ENCODE results near the gene CEP20.
"Not testable (repeated sequence)": the region's sequence is repeated elsewhere in the genome, so short reads cannot be mapped to it uniquely, and the experiment has no call there.

Gene CEP20

DNA sequence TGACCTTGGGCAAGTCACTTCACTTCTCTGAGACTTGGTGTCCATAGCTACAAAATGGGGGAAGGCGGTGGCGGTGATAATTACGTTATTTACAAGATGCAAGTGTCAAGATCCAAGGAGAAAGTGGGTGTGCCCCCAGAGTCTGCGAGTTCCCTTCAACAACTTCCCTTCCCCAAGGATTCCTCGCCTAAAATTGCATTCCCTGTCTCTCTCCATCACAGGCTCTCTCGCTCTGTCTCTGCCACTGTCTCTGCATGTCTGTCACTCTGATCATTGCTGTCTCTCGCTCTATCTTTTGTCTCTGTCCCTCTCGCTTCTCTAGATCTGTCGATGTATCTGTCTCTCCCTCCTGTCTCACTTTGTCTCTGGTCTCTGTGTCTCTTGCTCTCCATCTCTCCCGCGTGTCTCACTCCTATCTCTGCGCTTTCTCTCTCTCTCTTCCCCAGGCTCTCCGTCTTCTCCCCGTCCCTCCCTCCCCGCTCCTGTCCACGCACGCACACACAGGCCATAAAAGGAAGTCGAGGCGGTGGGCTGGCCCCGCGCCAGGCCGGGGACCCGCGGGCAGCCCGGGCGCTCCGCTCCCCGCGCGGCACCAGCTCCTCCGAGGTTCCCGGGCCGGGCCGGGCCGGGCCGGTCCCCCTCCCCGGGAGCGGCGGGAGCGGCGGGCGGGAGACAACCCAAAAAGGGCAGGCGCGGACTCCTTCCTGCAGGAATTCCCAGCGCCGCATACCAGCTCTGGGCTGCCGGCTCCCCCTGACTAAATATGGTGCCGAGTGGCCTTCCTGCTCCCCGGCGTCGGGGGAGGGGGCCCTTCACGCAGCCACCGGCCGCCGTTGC is 30.5 kb downstream of the CEP20 start:
- no peak for DNase-seq (ENCODE audit: low spot score)

DNA sequence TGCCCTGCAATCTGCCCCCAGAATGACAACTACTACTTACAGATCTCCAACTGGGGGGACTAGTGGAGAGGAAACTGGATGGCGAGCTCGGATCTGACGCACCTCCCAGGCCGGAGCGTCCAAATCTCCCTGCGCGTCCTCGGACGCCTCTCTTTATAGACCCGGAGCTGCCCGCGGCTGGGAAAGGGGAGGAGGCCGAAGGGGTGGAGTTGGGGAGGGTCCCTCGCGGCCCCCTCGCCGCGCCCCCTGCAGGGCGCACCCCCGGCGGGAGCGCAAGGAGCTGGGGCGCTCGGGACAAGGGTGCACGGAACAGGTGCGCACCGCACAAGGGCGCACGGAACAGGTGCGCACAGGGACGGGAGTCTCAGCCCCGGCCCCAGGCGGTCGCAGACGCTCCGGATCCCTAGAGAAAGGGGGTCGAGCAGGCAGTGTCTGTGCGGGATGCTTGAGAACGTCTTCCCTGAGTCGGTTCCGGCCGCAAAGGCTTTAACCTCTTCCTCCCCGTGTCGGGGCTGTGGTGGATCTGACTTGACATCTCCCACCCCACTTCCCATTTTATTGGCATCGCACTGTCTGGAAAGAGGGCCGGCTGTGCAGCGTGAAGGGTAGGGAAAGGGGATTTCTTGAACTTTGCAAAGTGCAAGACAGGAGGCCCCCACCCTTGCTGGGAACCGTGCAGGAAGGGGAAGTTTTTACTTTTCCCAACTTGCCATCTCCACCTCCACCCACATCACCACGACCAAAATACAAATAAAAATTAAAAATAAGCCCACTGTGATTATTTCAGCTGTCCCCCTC is 31.3 kb downstream of the CEP20 start, which contains the start of gene MYH11:
Gene MYH11, minus strand, starts transcription at position 128 of the 798 bp plus-strand sequence. CDS start 18,776 bp downstream, outside the sequence.
- no peak for DNase-seq (ENCODE audit: low spot score)

DNA sequence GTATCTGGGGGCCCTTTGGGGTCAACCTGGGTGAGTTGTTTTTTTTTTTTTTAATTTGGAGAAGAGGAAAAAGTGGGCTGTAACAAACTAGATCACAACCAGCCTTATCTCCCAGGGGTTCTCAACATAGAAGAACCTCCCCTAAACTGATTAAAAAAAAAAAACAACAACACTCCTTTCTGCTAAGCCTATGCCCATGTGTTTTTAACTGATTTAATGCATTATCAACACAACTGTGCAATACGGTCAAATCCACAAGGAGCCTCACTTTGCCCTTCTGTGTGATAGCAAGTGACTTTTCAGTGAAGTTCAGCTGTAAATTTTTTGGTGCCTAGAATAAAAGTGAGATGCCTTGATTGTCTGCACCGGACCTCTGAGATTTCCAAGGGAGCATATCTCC is 32.2 kb downstream of the CEP20 start:
- no peak for DNase-seq (ENCODE audit: low spot score)

DNA sequence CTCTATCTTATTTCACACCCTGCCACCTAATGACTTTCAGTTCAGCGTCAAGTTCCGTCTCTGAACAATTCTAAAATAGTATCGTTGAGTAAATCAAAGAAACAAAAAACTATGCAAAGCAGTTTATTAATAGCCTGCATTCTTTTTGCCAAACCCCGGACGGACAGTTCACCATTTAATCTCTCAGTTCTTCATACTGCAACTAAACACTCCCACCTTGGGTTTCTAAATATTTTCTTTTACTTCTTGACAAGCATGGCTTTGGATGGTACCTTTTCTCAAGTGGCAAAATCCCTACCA is 32.7 kb downstream of the CEP20 start:
- DNase-seq (ENCODE audit: low spot score) = no peak

DNA sequence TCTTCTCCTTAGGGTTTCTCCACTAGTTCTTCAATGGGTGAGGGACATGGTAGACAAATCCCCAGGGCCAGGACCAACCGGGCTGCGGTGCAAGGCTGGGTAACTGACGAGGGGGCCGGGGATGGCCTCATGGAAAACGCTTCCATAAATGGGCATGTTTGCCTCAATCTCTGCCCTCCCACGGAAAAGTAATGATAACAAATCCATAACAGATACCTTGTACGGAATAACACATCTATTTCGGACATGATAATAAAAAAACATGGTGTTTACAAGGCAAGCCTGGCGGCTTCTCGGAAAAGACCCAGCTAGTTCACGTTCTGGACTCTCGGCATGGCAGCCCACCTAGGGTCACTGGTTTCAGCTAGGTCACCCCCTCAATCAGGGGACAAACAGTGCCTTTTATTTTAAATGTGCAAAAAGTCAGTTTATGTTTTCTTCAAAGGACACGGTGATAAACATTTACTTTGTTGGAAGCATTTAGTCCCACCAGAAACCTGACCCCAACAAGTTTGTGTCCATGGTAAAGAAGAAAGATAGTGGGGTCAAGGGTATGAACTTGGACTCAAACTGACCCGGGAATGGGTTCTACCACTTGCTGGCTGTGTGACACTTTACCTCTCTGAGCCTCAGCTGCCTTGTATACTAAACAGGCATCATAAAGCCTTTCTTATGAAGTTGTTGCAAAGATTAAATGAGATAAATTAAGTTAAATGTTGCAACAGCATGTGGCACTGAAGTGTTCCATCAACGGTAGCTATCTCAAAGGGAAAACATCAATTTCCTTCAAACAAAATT is 33.3 kb downstream of the CEP20 start:
- no peak for DNase-seq (ENCODE audit: low spot score)

DNA sequence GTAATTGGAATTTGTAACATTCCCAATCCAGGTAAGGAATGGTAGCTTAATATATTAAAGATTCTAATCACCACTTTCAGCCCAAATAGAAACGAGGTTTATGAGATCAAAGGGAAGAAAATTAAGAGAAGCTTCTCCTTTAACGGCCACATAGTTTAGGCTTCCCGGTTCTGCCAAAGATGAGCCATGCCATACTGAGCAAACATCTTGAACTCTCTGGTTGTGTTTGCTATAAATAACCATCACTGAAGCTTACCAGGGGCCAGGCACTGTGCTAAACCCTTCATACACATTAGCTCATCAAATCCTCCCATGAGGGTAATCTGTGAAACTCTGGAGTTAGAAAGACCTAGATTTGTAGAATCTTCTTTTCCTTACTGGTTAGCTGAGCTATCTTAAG is 34.3 kb downstream of the CEP20 start:
- no peak for DNase-seq (ENCODE audit: low spot score)

DNA sequence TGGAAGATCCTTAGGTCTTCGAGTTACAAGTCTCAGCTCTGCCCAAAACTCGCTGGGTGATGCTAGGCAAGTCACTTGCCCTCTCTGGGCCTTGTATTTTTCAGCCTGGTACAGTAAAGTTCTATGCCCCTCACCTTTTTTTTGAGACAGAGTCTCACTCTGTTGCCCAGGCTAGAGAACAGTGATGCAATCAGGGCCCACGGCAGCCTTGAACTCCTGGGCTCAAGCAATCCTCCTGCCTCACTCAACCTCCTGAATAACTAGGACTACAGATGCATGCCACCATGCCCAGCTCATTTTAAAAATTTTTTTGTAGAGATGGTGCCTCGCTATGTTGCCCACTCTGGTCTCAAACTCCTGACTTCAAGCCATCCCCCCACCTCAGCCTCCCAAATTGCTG is 35.4 kb downstream of the CEP20 start:
- no peak for DNase-seq (ENCODE audit: low spot score)

DNA sequence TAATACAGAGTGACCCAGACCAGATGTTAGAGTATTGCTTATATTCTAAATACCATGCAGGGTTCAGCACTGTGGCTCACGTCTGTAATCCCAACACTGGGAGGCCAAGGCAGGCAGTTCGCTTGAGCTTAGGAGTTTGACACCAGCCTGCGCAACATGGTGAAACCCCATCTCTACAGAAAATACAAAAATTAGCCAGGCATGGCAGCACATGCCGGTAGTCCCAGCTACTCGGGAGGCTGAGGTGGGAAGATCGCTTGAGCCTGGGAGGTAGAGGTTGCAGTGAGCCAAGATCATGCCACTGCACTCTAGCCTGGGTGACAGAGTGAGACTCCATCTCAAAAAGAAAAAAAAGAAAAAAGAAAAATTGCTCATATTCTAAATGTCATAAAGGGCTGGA is 37.8 kb downstream of the CEP20 start:
- DNase-seq (ENCODE audit: low spot score) = not testable (repeated sequence)

DNA sequence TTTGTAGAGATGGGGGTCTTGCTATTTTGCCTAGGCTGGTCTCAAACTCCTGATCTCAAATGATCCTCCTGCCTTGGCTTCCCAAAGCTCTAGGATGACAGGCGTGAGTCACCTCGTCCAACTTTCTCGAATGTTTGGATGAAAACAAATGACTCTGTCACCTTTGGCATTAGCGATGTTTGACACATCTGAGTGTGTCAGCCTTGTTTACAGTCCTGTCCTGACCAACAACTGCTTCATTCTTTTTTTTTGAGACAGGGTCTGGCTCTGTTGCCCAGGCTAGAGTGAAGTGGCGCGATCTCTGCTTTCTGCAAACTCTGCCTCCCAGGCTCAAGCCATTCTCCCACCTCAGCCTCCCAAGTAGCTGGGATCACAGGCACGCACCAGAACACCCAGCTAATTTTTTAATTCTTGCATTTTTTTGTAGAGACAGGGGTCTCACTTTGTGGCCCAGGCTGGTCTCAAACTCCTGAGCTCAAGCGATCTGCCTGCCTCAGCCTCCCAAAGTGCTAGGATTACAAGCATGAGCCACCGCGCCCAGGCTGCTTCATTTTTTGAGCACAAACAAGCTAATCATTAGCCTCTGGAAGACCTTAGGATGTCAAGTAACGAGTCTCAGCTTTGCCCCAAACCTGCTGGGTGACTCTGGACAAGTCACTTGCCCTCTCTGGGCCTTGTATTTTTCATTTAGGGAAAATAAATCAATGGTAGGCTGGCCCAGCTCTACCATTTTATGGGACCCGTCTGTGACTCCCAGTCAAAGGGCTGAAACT is 39.0 kb downstream of the CEP20 start:
- DNase-seq (ENCODE audit: low spot score) = no peak

DNA sequence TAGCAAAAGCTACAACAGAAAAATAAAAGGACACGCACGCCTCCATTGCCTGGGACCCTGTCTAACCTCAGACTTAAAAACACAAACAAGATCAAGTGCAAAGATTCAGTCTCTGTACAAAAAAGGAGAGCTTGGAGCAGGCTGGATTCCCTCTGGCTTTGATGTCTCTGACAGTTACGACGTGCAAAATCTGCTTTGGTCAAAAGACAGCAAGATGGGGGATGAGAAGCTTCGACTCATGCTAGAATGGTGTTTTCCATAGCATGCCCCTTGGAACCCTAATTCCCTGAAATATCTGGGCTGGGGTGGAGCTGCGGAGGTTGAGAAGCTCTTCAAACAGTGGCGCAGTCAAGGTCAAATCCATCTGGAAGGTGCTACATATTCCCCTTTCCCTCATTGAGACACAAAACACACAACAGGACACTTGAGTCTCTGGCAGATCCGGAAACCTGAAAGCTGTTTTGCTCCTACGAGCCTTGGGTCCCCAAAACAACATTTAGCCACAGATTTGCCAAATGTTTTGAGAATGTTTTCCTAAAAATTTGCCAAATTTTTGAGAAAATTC is 40.7 kb downstream of the CEP20 start:
- DNase-seq (ENCODE audit: low spot score) = no peak

DNA sequence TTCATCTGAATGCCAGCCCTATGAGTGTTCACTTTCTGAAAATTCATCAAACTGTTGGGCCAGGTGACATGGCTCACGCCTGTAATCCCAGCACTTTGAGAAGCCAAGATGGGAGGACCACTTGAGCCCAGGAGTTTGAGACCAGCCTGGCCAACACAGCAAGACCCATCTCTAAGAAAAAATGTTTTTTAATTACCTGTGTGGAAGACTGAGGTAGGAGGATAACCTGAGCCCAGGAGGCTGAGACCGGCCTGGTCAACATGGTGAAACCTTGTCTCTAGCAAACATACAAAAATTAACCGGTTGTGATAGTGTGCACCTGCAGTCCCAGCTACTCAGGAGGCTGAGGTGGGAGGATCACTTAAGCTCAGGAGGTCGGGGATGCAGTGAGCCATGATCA is 41.9 kb downstream of the CEP20 start:
- DNase-seq (ENCODE audit: low spot score) = no peak

DNA sequence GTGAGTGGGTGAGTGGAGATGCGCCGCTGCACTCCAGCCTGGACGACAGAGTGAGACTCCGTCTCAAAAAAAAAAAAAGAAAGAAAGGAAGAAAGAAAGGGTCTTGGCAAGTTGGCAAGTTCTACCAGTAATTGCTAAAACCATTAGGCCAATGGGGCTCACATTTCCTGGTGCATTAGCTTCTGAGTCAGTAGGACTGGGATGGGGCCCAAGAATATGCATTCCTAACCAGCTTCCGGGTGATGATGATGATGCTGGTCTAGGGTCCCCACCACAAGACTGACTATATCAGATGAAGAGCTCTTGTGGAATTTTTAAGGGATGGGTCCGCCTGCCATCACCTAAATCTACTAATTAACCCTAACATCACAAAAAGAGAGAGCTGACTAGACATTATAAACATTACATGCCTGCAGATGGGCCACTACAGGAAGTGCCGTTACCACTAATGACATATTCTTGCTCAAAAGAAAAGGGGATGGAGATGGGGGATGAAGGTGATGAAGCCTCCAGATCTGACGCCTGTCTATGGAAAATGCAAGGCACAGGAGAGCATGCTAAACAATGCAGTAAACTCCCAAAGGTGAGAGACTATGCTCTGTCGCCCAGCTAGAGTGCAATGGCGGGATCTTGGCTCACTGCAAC is 44.6 kb downstream of the CEP20 start:
- no peak for DNase-seq (ENCODE audit: low spot score)

DNA sequence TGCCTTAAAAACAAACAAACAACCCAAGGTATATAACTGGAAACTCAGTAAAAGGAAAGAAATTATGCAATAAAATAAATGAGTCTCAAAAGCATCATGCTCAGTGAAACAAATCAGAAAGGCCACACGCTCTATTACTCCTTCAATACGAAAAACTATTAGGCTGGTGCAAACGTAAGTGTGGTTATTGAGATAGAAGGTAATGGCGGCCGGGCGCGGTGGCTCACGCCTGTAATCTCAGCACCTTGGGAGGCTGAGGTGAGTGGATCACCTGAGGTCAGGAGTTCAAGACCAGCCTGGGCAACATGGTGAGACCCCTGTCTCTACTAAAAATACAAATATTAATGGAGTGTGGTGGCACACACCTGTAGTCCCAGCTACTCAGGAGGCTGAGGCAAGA is 49.2 kb downstream of the CEP20 start:
- DNase-seq (ENCODE audit: low spot score) = not testable (repeated sequence)

DNA sequence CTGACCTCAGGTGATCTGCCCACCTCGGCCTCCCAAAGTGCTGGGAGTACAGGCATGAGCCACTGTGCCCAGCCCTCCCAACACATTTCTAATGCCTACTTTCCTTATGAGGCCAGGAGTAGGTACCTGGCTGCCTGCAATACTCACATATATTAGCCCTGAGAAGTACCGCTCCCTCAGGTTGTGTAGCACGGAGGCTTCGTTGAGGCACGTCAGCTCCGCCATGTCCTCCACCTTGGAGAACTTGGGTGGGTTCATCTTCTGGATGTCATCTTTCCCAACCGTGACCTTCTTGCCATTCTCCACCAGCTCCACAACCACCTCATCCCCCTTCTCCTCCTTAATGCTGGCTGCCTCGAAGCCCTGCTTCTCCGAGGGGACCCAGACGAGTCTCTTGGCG is 50.6 kb downstream of the CEP20 start:
- no peak for DNase-seq (ENCODE audit: low spot score)

DNA sequence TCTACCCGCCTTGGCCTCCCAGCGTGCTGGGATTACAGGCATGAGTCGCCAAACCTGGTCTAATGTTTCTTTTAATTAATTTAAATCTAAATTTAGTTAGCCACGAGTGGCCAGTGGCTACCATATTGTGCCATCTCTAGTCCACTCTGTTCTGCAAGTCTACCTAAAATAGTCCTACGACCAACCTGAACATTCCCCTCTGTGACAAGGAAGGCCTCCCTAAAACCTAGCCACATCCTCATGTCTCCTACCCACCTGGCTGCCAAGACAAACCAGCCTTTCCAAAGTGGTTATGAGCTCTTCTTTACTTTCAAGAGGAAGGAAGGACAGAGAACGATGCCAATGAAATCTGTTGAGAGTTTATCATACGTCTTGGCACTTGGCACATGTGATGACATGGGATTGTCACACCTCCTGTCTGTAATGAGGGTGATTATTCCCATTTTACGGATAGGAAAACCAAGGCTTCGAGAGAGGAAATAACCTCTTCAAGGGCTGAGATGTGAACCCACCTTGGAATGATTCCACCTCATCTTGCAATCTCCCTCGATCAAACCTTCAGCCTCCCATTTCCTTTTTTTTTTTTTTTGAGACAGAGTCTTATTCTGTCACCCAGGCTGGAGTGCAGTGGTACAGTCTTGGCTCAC is 51.3 kb downstream of the CEP20 start:
- DNase-seq (ENCODE audit: low spot score) = no peak

DNA sequence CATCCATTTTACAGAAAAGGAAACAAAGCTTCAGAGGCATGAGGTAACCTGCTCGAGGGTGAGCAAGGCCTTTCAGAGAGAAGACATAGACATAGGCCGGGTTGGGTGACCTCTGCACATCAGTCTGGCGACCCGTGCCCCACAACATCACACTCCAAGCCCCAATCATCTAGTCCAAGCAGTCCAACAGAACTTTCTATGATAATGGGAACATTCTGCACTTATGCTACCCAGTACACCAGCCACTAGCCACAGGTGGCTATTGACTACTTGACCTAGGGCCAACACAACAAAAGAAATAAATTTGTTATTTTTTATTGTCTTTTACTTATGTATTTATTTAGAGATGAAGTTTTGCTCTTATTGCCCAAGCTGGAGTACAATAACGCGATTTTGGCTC is 52.3 kb downstream of the CEP20 start:
- no peak for DNase-seq (ENCODE audit: low spot score)

DNA sequence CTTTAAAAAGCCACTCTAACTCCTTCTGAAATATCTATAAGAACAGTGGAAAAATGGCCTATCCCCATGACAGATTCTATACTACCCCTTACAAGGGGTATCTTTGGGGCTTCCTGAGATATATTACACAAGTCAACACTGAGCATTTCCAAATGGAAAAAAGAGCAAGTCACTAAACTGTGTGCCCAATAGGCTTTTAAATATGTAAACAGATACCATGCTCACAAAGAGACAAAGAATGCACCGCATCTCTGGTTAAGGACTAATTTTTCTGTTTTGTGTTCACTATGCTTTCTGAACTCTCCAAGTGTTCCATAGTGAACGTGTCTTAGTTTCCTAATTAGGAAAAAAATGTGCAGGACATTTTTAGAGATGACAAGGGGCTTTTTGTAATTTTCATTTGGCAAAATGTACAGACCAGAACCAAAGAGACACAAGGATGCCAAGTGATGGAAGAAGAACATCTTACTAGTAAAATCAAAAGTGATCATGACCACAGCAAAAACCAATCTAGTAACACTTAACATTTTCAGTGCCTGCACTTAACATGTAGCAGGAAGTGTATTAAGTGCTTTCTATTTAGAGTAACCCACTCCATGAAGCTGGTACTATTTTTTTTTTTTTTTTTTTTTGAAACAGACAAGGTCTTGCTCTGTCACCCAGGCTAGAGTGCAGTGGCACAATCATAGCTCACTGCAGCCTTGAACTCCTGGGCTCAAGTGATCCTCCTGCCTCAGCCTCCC is 53.1 kb downstream of the CEP20 start:
- DNase-seq (ENCODE audit: low spot score) = no peak

DNA sequence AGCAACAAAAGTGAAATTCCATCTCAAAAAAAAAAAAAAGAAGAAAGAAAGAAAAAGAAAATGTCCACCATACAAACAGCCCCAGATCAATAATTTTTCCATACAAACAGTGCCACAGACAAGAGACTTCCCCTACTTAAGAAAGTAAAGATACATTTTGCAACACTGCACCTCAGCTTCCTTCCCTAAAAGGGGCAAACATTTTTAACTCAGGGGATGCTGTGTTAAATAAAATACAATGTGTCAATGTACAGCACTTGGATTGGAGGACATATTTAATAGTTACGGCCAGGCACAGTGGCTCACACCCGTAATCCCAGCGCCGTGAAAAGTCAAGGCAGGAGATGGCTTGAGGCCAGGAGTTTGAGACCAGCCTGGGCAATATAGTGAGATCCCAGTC is 53.9 kb downstream of the CEP20 start:
- DNase-seq (ENCODE audit: low spot score) = no peak

DNA sequence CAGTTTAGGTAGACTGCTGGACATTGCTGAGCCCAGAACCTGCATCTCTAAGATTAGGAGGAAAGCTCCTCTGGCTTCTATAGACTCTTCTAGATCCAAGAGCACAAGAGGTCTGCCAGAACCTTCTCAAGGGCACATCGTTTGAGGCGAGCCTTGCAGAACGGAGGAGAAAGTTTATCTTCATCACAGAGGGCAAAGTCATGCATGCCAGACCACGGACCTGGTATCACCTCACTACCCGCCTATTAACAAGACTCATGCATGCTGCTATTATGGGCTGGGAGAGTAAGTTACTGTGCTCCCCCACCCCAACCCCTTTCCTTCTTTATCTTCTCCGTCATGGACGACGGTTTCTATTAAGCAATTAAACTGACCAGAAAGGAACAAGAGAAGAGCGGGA is 54.9 kb downstream of the CEP20 start:
- DNase-seq (ENCODE audit: low spot score) = no peak

DNA sequence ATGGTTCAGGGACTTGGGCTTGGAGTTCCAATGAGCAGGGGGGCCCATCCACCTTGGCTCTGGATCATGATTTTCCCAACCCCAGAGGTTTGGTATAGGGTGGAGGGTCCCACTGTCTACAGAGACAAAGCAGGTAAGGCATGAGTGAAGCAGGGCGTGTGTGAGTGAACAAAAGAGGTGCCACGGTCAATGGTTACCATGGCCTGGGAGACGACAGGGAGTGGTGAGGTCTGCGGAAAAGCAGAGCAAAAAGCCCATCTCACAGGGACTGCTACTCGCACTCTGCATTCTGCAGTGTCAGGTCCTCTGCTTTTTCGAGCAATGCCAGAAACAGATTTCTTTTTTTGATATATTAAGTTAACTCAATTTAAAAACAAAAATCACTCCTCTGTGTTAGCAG is 56.2 kb downstream of the CEP20 start:
- no peak for DNase-seq (ENCODE audit: low spot score)
